HEK293 (cell line): ENCODE data around the gene FOXP1.

ENCODE experiments used
- CTCF ChIA-PET: fragments of 350-600 bp; formaldehyde crosslinking; extraction: SDS; loops from one replicate; lab custom pipeline; 2021; ENCODE audit warnings: antibody characterized with exemption; lab: Yijun Ruan, JAX
- POLR2A ChIA-PET: fragments of 300-600 bp; formaldehyde crosslinking; extraction: SDS; loops from one replicate; lab custom pipeline; 2020; ENCODE audit warnings: antibody characterized with exemption, inconsistent platforms; lab: Yijun Ruan, JAX
- H3K27ac ChIP-seq: fragments of 200-500 bp; sonication (Bioruptor generic); 2 replicates; pipeline ENCODE4 v1.5.1; 2014; ENCODE audit warnings: low read depth, low read length, control low read depth, inconsistent platforms; ENCODE audit errors: extremely low read depth
- H3K36me3 ChIP-seq, 2 experiments: fragments of 200-500 bp in 1 of 2; sonication (Bioruptor generic) in 1 of 2; 1 replicate in 1 of 2; 2 replicates in 1 of 2; pipeline ENCODE4 v1.5.1; 2014 to 2017; ENCODE audit warnings: inconsistent platforms in 2 of 2, low read length in 2 of 2; ENCODE audit not compliant: control insufficient read depth in 2 of 2, insufficient read depth in 1 of 2
- H3K4me1 ChIP-seq: fragments of 200-500 bp; sonication (Bioruptor generic); 2 replicates; pipeline ENCODE4 v1.5.1; 2014; ENCODE audit warnings: mild to moderate bottlenecking, low read length, inconsistent platforms; ENCODE audit not compliant: control insufficient read depth, insufficient read depth
- H3K4me3 ChIP-seq: 2 replicates; pipeline ENCODE4 v1.5.1; 2011; ENCODE audit warnings: low read depth, mild to moderate bottlenecking, control low read depth, low read length, moderate library complexity
- H3K9me3 ChIP-seq: fragments of 200-500 bp; sonication (Bioruptor generic); 2 replicates; pipeline ENCODE4 v1.5.1; 2014; ENCODE audit warnings: low read depth, low read length, inconsistent platforms; ENCODE audit not compliant: control insufficient read depth, insufficient read depth
- EGR2 ChIP-seq: fragments of 450-650 bp; formaldehyde crosslinking; IDR thresholded peaks from 2 replicates; pipeline ENCODE4 v1.5.1; 2016; ENCODE audit warnings: low read depth, missing biosample characterization, missing genetic modification characterization
- KLF10 ChIP-seq: fragments of 450-650 bp; IDR thresholded peaks from 2 replicates; pipeline ENCODE4 v1.5.1; 2018; ENCODE audit warnings: missing biosample characterization, mild to moderate bottlenecking, missing genetic modification characterization
- MYNN ChIP-seq: fragments of 450-650 bp; formaldehyde crosslinking; IDR thresholded peaks from 2 replicates; pipeline ENCODE4 v1.5.1; 2016; ENCODE audit warnings: missing biosample characterization, missing genetic modification characterization, borderline replicate concordance
- OSR2 ChIP-seq: fragments of 450-650 bp; formaldehyde crosslinking; IDR thresholded peaks from 2 replicates; pipeline ENCODE4 v1.5.1; 2016; ENCODE audit warnings: missing biosample characterization, missing genetic modification characterization
- YY1 ChIP-seq: fragments of 450-650 bp; formaldehyde crosslinking; IDR thresholded peaks from 2 replicates; pipeline ENCODE4 v1.5.1; 2018; ENCODE audit warnings: missing biosample characterization, missing genetic modification characterization
- ZBTB20 ChIP-seq: fragments of 450-650 bp; formaldehyde crosslinking; IDR thresholded peaks from 2 replicates; pipeline ENCODE4 v1.5.1; 2016; ENCODE audit warnings: missing biosample characterization, missing genetic modification characterization
- ZNF121 ChIP-seq: fragments of 450-650 bp; formaldehyde crosslinking; IDR thresholded peaks from 2 replicates; pipeline ENCODE4 v1.5.1; 2016; ENCODE audit warnings: missing biosample characterization, missing genetic modification characterization
- ZNF221 ChIP-seq: fragments of 450-650 bp; formaldehyde crosslinking; IDR thresholded peaks from 2 replicates; pipeline ENCODE4 v1.5.1; 2017; ENCODE audit warnings: missing biosample characterization, missing genetic modification characterization, borderline replicate concordance
- ZNF266 ChIP-seq: fragments of 450-650 bp; formaldehyde crosslinking; IDR thresholded peaks from 2 replicates; pipeline ENCODE4 v1.5.1; 2016; ENCODE audit warnings: missing biosample characterization, missing genetic modification characterization, low read depth
- ZNF416 ChIP-seq: fragments of 450-650 bp; formaldehyde crosslinking; IDR thresholded peaks from 2 replicates; pipeline ENCODE4 v1.5.1; 2016; ENCODE audit warnings: missing biosample characterization, missing genetic modification characterization
- ZNF626 ChIP-seq: fragments of 450-650 bp; sonication (Bioruptor Pico); formaldehyde crosslinking; IDR thresholded peaks from 2 replicates; pipeline ENCODE4 v1.5.1; 2018; ENCODE audit warnings: missing biosample characterization, missing genetic modification characterization, inconsistent platforms
- ZNF670 ChIP-seq: fragments of 450-650 bp; formaldehyde crosslinking; IDR thresholded peaks from 2 replicates; pipeline ENCODE4 v1.5.1; 2016; ENCODE audit warnings: missing biosample characterization, missing genetic modification characterization, low read depth
- ZNF830 ChIP-seq: fragments of 450-650 bp; IDR thresholded peaks from 2 replicates; pipeline ENCODE4 v1.5.0; 2018; ENCODE audit warnings: missing biosample characterization, missing genetic modification characterization, low read depth, mild to moderate bottlenecking, moderate library complexity
- TF ChIP-seq, protein P1 (sequence below): fragments of 450-650 bp; formaldehyde crosslinking; IDR thresholded peaks from 2 replicates; pipeline ENCODE4 v1.5.0; 2017; ENCODE audit warnings: missing biosample characterization, missing genetic modification characterization, borderline replicate concordance
- TF ChIP-seq, protein P2 (sequence below): fragments of 450-650 bp; formaldehyde crosslinking; IDR thresholded peaks from 2 replicates; pipeline ENCODE4 v1.5.1; 2016; ENCODE audit warnings: missing biosample characterization, missing genetic modification characterization, low read depth
- TF ChIP-seq, protein P3 (sequence below): fragments of 450-650 bp; formaldehyde crosslinking; IDR thresholded peaks from 2 replicates; pipeline ENCODE4 v1.5.1; 2016; ENCODE audit warnings: missing biosample characterization, missing genetic modification characterization
- TF ChIP-seq, protein P4 (sequence below): fragments of 450-650 bp; formaldehyde crosslinking; IDR thresholded peaks from 2 replicates; pipeline ENCODE4 v1.5.1; 2016; ENCODE audit warnings: missing biosample characterization, missing genetic modification characterization
- TF ChIP-seq, protein P5 (sequence below): fragments of 450-650 bp; formaldehyde crosslinking; IDR thresholded peaks from 2 replicates; pipeline ENCODE4 v1.5.1; 2016; ENCODE audit warnings: missing biosample characterization, missing genetic modification characterization

The FOXP1 gene

DNA sequence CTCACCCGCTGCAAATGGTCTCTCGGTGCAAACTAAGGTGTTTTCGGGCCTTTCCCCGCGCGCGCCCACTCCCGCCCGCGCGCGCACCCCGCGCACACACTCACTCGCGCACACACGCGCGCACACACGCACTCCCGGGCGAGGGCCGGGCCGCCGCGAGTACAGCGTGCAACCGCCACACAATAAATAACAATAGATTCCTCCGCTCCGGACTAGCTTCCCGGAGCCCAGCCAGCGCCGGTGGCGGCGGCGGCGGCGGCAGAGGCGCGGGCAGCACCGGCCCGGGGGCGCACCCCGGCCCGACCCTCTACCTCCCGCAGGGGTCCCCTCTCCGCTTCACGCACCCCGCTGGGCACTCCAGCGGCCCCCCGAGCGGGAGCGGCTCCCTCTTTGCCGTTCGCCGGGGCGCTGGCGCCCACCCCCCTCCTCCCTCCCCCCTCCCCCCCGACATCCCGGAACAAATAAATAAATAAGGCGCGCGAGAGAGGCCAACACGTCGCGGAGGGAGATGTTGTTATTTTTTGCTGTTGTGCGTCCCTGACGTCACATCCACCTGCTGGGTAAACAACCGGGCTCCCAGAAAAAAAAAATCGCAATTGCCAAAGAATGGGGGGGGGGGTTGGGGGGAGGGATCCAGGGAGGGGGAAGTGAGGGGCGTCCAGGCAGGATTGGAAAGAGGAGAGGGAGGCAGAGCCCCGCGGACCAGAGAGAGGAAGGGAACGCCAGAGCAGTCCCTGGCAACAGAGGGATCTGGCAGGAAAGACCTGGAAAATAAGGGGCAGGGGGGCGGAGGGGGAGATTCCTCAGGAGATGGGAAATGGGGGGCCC lies at the start of gene FOXP1 (continued):
- TF ChIP-seq YY1 (tag by site-specific recombination) (no peak), ZBTB20 (tag by site-specific recombination) (0 out of 2 replicates have a peak, but pooled peaks have one; percentile 33), KLF10 (peak; percentile 47), ZNF416 (tag by site-specific recombination) (no peak)
- TF ChIP-seq, protein P1, sequence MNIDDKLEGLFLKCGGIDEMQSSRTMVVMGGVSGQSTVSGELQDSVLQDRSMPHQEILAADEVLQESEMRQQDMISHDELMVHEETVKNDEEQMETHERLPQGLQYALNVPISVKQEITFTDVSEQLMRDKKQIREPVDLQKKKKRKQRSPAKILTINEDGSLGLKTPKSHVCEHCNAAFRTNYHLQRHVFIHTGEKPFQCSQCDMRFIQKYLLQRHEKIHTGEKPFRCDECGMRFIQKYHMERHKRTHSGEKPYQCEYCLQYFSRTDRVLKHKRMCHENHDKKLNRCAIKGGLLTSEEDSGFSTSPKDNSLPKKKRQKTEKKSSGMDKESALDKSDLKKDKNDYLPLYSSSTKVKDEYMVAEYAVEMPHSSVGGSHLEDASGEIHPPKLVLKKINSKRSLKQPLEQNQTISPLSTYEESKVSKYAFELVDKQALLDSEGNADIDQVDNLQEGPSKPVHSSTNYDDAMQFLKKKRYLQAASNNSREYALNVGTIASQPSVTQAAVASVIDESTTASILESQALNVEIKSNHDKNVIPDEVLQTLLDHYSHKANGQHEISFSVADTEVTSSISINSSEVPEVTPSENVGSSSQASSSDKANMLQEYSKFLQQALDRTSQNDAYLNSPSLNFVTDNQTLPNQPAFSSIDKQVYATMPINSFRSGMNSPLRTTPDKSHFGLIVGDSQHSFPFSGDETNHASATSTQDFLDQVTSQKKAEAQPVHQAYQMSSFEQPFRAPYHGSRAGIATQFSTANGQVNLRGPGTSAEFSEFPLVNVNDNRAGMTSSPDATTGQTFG (tag by site-specific recombination), result no peak

DNA sequence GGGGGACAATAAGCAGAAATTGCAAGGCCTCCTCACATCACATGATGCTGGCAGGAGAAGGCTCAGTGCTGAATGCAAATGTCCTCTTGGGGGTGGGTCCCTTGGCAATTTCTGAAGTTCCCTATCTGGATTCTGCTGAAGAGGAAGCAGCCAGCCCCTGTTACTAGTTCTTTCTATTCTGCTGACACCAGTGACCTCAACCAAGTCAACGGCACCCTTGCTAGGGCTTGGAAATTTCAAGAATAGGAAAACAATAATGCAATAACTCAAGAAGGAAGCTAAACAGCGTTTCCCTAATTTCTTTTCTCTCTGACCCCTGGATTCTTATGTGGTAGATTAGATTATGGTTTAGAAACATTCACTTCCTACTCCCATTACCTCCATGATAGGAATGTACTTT lies 46.2 kb upstream of the FOXP1 start:
- POLR2A ChIA-PET, result no interaction called here
- no peak overlapping the region for H3K27ac ChIP-seq
- no peak overlapping the region for H3K4me3 ChIP-seq
- CTCF ChIA-PET, result no interaction called here
- H3K36me3 ChIP-seq, result no peaks in the 10 kb centered on the region
- no peaks in the 10 kb centered on the region for H3K4me1 ChIP-seq
- no peaks in the 10 kb centered on the region for H3K9me3 ChIP-seq
- no peak for TF ChIP-seq MYNN (tag by site-specific recombination)
- TF ChIP-seq, protein P2, sequence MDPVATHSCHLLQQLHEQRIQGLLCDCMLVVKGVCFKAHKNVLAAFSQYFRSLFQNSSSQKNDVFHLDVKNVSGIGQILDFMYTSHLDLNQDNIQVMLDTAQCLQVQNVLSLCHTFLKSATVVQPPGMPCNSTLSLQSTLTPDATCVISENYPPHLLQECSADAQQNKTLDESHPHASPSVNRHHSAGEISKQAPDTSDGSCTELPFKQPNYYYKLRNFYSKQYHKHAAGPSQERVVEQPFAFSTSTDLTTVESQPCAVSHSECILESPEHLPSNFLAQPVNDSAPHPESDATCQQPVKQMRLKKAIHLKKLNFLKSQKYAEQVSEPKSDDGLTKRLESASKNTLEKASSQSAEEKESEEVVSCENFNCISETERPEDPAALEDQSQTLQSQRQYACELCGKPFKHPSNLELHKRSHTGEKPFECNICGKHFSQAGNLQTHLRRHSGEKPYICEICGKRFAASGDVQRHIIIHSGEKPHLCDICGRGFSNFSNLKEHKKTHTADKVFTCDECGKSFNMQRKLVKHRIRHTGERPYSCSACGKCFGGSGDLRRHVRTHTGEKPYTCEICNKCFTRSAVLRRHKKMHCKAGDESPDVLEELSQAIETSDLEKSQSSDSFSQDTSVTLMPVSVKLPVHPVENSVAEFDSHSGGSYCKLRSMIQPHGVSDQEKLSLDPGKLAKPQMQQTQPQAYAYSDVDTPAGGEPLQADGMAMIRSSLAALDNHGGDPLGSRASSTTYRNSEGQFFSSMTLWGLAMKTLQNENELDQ (tag by site-specific recombination), result no peak
- TF ChIP-seq, protein P3, sequence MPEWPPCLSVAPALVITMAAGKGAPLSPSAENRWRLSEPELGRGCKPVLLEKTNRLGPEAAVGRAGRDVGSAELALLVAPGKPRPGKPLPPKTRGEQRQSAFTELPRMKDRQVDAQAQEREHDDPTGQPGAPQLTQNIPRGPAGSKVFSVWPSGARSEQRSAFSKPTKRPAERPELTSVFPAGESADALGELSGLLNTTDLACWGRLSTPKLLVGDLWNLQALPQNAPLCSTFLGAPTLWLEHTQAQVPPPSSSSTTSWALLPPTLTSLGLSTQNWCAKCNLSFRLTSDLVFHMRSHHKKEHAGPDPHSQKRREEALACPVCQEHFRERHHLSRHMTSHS, result no peak
- TF ChIP-seq ZNF670, result no peak
- no peak for TF ChIP-seq ZNF266 (tag by site-specific recombination)
- TF ChIP-seq EGR2 (tag by site-specific recombination), result no peak
- TF ChIP-seq ZNF830 (tag by site-specific recombination), result no peak
- TF ChIP-seq, protein P4, sequence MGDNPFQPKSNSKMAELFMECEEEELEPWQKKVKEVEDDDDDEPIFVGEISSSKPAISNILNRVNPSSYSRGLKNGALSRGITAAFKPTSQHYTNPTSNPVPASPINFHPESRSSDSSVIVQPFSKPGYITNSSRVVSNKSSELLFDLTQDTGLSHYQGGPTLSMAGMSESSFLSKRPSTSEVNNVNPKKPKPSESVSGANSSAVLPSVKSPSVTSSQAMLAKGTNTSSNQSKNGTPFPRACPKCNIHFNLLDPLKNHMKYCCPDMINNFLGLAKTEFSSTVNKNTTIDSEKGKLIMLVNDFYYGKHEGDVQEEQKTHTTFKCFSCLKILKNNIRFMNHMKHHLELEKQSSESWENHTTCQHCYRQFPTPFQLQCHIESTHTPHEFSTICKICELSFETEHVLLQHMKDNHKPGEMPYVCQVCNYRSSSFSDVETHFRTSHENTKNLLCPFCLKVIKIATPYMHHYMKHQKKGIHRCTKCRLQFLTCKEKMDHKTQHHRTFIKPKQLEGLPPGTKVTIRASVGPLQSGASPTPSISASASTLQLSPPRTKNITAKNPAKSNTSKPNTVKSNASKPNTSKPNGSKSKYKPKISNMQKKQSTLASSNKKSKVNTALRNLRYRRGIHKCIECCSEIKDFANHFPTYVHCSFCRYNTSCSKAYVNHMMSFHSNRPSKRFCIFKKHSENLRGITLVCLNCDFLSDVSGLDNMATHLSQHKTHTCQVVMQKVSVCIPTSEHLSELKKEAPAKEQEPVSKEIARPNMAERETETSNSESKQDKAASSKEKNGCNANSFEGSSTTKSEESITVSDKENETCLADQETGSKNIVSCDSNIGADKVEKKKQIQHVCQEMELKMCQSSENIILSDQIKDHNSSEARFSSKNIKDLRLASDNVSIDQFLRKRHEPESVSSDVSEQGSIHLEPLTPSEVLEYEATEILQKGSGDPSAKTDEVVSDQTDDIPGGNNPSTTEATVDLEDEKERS, result no peak

DNA sequence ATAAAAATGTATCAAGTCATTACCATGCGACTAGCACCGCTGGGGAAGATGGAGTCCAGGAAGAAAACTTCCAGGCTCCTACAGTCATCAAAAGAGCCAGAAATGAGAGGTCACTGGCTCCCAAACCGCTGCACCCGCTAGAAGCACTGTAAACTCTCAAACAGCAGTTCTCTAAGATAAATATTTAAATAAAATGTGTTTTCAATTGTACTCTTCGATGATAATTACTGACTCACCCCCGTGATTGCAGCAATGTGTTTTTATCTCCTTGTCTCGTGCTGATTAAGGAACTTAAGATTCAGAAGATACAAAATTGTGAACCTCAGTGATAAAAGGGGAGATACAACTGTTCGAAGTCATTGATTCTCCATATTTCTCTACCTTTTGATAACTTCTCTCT lies 45.8 kb upstream of the FOXP1 start:
- ChIA-PET CTCF (no interaction called here), POLR2A (no interaction called here)
- no peak overlapping the region for H3K27ac ChIP-seq
- TF ChIP-seq OSR2 (tag by site-specific recombination), result no peak
- no peak for TF ChIP-seq ZNF670
- TF ChIP-seq ZNF626, result no peak
- TF ChIP-seq, protein P5, sequence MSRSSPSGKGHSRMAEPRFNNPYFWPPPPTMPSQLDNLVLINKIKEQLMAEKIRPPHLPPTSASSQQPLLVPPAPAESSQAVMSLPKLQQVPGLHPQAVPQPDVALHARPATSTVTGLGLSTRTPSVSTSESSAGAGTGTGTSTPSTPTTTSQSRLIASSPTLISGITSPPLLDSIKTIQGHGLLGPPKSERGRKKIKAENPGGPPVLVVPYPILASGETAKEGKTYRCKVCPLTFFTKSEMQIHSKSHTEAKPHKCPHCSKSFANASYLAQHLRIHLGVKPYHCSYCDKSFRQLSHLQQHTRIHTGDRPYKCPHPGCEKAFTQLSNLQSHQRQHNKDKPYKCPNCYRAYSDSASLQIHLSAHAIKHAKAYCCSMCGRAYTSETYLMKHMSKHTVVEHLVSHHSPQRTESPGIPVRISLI (tag by site-specific recombination), result no peak
- no peak for TF ChIP-seq ZNF221
- TF ChIP-seq ZNF121 (tag by site-specific recombination), result no peak

More for the DNA sequence above, 45.8 kb upstream of the FOXP1 start:
- no peak overlapping the region for H3K4me3 ChIP-seq
- no peaks in the 10 kb centered on the region for H3K4me1 ChIP-seq
- no peaks in the 10 kb centered on the region for H3K36me3 ChIP-seq
- H3K9me3 ChIP-seq, result no peaks in the 10 kb centered on the region
